HCEC 1CT (cell line): ENCODE measurements around the gene DAPK3.
"Not testable (repeated sequence)": the region's sequence is repeated elsewhere in the genome, so short reads cannot be mapped to it uniquely, and the experiment has no call there.

Experiments
- DNase-seq: peaks from one replicate; pipeline ENCODE4 v3.0.0-alpha.2; 2017

Gene DAPK3

DNA sequence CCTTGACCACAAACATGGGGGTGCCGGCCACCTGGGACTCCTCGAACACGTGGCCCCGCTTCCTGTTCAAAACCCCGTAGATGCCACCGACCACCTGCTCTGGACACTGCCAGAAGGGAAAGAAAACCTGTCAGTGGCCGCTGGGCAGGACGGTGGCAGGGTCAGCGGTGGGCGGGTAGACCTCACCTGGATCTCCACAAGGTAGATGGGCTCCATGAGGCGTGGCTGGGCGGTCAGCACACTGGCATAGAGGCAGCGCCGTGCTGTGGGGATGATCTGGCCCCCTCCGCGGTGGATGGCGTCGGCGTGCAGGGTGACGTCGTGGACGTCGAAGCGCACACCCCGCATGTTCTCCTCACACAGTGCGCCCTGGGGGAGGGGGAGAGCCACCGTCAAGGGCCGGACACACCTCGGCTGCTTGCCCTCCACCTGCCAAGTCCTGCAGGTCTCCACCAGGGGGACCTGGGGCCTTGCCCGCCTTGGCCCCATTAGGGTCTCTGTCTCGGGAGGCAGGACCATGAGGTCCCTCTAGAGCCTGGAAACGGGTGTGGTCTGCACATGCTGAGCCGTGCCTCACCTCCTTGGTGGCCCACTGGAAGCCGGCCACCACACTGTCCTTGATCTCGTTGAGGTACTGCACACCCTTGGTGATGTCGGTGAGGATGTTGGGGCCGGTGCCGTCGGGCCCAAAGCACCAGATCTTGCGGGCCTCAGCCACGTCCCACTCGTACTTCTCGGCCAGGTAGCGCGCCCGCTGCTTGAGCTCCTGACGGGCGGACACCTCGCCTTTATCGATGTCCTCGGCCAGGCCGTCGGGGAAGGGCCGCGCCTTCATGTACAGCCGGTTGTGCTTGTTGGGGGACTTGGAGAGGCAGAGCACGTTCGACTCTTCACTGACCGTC is 6.6 kb upstream of the DAPK3 start:
- DNase-seq = no peak

DNA sequence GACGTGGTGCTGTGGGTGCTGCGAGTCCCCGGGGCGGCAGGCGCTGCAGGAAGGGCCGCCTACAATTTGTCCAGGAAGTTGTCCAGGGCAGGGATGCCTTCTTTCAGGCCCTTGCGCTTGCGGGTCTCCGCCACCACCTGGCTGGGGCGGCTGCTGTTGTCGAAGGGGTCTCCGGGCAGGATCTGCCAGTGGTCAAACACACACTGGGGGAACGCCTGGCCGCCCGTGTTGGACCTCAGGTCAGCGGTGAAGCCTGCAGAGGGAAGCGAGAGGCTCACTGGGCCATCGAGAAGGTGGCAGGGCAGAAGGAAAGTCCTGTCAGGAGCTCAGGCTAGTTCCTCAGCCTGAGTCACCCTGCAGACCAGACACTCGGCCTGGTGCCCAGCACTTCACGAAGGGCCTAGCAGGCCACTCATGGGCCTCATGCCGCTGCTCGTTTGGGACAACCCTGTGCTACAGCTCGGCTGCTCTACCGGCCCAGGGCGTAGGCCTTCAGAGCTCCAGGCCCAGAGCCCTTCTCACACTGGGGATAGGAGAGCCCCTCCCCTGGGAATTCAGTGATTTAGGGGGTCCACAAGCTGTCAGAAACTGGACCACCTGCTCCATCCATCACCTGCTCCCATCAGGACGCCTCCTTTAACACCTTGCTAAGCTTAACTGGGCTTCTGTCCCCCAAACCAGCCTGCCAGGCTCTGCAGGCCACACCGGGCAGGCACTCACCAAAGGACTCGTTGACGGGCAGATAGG is 5.8 kb upstream of the DAPK3 start:
- DNase-seq = peak; percentile 78

DNA sequence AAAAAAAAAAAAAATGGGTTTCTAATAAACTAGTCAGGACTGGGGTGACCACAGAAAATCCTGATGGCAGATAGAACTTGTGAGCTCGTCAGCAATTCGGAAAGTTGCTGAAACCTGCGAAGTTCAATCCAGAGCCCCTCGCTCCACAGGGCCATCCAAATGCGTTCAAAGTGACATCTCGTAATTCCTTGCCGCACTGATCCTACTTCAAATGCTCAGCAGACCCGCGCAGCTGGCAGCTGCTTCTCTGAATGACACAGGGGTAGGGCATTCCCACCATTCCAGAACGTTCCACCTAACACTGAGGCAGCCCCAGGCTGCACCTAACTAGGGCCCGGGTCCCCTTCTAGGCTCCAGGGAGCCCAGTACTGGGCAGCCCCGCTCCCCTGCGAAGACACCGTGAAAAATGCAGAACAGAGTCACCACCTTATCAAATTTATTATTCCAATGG is 4.8 kb upstream of the DAPK3 start:
- DNase-seq = no peak

DNA sequence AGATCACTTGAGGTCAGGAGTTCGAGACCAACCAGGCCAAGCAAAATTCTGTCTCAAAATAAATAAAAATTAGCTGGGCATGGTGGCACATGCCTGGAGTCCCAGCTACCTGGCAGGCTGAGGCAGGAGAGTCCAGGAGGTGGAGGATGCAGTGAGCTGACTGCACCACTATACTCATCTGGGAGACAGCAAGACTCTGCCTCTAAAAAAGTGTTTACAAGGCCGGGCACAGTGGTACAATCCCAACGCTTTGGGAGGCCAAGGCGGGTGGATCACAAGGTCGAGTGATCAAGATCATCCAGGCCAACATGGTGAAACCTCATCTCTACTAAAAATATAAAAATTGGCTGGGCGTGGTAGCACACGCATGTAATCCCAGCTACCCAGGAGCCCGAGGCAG is 4.2 kb upstream of the DAPK3 start:
- DNase-seq = no peak

- DNase-seq = no peak
Observed at GRCh38 chr19:3970313-3970807, 539 bp downstream of the DAPK3 start.

DNA sequence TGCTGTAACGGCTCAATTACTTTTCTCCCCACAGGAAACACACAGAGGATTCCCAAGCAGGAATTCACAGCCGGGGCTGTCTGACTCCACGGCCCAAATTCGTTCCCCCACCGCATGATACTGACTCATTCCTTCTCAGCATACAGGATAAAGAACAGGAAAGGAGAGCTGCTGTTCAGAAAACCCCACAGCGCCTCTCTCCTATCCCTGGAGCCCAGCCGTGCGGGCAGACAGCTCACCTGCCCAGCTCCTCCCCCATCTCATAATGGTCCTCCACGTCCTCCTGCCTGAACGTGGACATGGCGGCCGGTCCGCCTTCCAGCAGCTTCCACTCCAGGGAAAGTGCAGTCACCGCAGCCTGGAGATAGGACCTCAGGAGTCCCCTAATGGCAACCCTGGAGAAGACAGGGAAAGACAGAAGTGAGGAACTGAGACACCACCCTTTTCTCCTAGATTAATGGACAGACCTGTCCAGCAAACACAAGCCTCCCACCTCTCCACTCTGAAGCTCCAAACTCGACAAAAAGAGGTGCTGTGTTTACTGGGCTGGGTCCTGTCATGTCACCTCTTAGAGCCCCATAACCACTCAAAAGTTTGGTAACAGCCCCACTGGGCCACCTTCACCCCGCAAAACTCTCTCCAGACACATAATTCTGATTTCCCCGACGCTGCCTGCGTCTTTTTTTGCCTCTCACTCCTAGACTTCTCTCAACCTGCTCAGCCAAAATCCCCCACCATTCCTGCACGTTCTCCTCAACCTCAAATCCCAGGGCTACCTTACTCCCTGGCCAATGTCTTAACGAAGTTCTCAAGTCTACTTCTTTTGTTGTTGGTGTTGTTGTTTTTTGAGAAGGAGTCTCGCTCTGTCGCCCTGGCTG is 1.2 kb downstream of the DAPK3 start:
- peak; percentile 90 for DNase-seq

GRCh38 chr19:3968556-3969434 is 2.1 kb downstream of the DAPK3 start:
- DNase-seq = peak; percentile 100

GRCh38 chr19:3967983-3968382 is 2.9 kb downstream of the DAPK3 start:
- not testable (repeated sequence) for DNase-seq

- DNase-seq = no peak
Observed at GRCh38 chr19:3966051-3967017, 4.6 kb downstream of the DAPK3 start.

DNA sequence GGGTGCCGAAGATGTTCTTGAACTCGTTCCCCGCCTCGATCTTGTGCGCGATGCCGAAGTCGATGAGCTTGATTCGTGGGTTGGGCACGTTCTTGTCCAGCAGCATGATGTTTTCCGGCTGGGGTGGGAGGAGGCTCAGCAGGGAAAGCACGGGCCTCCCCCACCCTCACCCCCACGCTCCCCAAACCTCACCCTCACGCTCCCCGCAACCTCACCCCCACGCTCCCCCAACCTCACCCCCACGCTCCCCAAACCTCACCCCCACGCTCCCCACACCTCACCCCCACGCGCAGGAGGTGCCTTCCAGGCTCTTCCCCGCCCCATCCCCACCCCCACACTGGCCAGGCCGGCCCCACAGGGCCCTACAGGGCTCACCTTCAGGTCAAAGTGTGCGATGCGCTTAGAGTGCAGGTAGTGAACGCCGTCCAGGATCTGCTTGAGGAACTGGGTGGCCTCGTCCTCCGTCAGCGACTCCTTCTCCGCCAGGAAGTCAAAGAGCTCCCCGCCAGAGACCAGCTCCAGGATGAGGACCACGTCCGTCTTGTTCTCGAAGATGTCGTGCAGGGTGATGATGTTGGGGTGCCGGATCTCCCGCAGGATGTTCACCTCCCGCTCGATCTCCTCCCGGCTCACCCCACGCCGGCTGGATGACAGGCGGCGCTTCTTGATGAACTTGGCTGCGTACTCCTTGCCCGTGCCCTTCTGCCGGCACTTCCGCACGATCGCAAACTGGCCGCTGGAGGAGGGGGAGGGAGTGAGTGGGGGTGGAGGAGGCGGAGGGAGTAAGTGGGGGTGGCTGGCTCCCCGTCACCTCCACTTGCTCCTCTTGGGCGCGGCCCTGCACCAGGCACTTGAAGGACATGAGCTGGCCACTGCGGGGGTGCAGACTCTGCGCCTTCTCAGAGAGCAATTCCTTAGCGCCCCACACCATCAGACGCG is 6.4 kb downstream of the DAPK3 start:
- no peak for DNase-seq

GRCh38 chr19:3963458-3964255 is 7.2 kb downstream of the DAPK3 start:
- no peak for DNase-seq

DNA sequence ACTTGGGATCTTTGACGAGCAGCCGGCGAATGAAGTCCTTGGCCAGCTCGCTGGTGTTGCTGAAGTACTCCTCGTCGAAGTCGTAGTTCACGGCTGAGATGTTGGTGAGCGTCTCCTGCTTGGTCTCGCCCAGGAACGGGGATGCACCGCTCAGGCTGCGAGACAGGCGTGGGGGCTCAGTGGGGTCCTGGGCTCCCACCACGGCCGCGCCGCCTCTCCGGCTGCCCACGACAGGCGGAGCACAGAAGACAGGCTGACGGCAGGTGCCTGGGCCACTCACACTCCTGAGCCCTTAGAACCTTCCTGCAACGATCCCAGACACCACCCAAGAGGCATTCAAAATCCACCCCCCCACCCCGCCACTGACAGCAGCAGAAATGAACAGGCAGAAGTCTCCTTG is 9.9 kb downstream of the DAPK3 start:
- no peak for DNase-seq

- DNase-seq = no peak
Observed at GRCh38 chr19:3959766-3960131, 11.2 kb downstream of the DAPK3 start.

- no peak for DNase-seq
Observed at GRCh38 chr19:3958836-3959765, 11.8 kb downstream of the DAPK3 start.

GRCh38 chr19:3955688-3956087 is 15.2 kb downstream of the DAPK3 start:
- no peak for DNase-seq

- not testable (repeated sequence) for DNase-seq
Observed at GRCh38 chr19:3955276-3955675, 15.6 kb downstream of the DAPK3 start.

- DNase-seq = no peak
Observed at GRCh38 chr19:3954107-3954506, 16.8 kb downstream of the DAPK3 start.
